Prostate gland (tissue), 2 donors: ENCODE data around the gene CD248.

ENCODE experiments used
- POLR2AphosphoS5 ChIP-seq: sonication (generic); formaldehyde crosslinking; IDR thresholded peaks from one replicate; pipeline ENCODE4 v1.6.1; 2017; ENCODE audit warnings: antibody characterized with exemption
- TF ChIP-seq, protein P1 (sequence below), 4 experiments: fragments of 200-600 bp in 2 of 4; fragments of 450-650 bp in 2 of 4; sonication (generic) in 2 of 4; IDR thresholded peaks; 1 replicate in 3 of 4; 2 replicates in 1 of 4; pipeline ENCODE4 v1.5.1; 2016 to 2019; ENCODE audit warnings: antibody characterized with exemption in 4 of 4, mild to moderate bottlenecking in 2 of 4, moderate library complexity in 2 of 4

- TF ChIP-seq, protein P1, sequence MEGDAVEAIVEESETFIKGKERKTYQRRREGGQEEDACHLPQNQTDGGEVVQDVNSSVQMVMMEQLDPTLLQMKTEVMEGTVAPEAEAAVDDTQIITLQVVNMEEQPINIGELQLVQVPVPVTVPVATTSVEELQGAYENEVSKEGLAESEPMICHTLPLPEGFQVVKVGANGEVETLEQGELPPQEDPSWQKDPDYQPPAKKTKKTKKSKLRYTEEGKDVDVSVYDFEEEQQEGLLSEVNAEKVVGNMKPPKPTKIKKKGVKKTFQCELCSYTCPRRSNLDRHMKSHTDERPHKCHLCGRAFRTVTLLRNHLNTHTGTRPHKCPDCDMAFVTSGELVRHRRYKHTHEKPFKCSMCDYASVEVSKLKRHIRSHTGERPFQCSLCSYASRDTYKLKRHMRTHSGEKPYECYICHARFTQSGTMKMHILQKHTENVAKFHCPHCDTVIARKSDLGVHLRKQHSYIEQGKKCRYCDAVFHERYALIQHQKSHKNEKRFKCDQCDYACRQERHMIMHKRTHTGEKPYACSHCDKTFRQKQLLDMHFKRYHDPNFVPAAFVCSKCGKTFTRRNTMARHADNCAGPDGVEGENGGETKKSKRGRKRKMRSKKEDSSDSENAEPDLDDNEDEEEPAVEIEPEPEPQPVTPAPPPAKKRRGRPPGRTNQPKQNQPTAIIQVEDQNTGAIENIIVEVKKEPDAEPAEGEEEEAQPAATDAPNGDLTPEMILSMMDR (IDR thresholded peaks at IDR 0.05), result no peak
- no peak for TF ChIP-seq POLR2AphosphoS5
Measured at GRCh38 chr11:66316849-66317251, at the start of gene CD248.
